H54 (cell line): ENCODE data around the gene CARD11.

ENCODE experiments used
- DNase-seq: peaks from one replicate; pipeline ENCODE4 v3.0.0; 2011; ENCODE audit warnings: low spot score, mixed read lengths; ENCODE audit not compliant: insufficient read length
- FAIRE-seq: peaks from 3 replicates; lab custom pipeline; 2011; peaks lifted over from hg19 to GRCh38; lab: Jason Lieb, UNC
- POLR2A ChIP-seq: IDR thresholded peaks from 2 replicates; pipeline ENCODE4 v1.6.1; 2011; ENCODE audit warnings: low read depth, mild to moderate bottlenecking, low read length

CARD11 gene

GRCh38 chr7:3043544-3044371 is at the start of gene CARD11:
TSS of gene CARD11 (minus strand) at chr7:3043867. CDS start at chr7:2958506, 85,361 bp downstream.
- TF ChIP-seq POLR2A, result no peak
- FAIRE-seq, result no peak
- peak; percentile 52 for DNase-seq

GRCh38 chr7:3092468-3092867 is 48.8 kb upstream of the CARD11 start:
- no peak for DNase-seq
- TF ChIP-seq POLR2A, result no peak
- no peak for FAIRE-seq

- DNase-seq, result no peak
- TF ChIP-seq POLR2A, result no peak
- no peak for FAIRE-seq
These were observed 48.0 kb upstream of the CARD11 start for GRCh38 chr7:3091631-3092030.

DNA sequence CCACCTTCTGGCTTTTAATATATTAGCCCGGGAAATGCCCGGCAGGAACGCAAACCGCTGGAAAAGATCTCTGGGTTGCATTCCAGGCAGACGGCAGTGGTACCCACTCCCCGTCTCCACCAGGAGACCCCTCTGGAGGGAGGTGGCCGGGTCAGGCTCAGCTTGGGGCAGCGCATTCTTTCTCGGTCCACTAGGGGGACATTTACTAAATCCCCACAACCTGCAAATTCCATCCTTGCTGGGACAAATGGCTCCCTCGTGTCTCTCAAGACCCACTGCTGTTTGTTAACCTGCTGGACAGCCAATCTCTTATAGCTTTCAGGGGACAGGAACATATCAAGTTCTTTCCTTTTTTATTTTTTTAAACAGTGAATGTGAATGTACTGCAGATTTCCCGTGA is 45.8 kb upstream of the CARD11 start:
- FAIRE-seq, result no peak
- no peak for TF ChIP-seq POLR2A
- DNase-seq, result peak; percentile 63

- FAIRE-seq, result no peak
- DNase-seq, result no peak
- TF ChIP-seq POLR2A, result no peak
These were observed 43.6 kb upstream of the CARD11 start for GRCh38 chr7:3087243-3087755.

GRCh38 chr7:3083350-3083749 is 39.7 kb upstream of the CARD11 start:
- no peak for FAIRE-seq
- TF ChIP-seq POLR2A, result no peak

DNA sequence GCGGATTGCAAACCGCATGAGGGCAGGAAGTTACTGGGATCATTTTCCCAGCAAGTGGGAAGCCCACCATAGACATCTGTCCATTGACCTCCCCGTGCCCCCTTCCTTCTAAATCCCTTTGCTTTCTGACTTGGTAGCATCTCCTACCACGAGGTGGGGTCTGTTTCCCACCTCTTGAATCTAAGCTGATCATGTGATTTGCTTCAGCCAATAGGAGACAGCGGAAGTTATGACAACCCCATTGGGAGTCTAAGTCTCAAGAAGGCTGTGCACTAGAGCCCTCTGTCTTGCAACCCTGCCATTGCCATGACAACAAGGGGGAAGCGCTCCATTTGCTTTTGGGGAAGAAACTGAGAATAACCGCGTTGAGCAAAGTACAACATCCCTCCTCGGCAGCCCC is 39.2 kb upstream of the CARD11 start:
- TF ChIP-seq POLR2A, result no peak
- no peak for FAIRE-seq
- no peak for DNase-seq

More at GRCh38 chr7:3083350-3083749, 39.7 kb upstream of the CARD11 start:
- DNase-seq, result no peak

- DNase-seq (no peak), FAIRE-seq (no peak)
- no peak for TF ChIP-seq POLR2A
These were observed 38.7 kb upstream of the CARD11 start for GRCh38 chr7:3082386-3082785.

DNA sequence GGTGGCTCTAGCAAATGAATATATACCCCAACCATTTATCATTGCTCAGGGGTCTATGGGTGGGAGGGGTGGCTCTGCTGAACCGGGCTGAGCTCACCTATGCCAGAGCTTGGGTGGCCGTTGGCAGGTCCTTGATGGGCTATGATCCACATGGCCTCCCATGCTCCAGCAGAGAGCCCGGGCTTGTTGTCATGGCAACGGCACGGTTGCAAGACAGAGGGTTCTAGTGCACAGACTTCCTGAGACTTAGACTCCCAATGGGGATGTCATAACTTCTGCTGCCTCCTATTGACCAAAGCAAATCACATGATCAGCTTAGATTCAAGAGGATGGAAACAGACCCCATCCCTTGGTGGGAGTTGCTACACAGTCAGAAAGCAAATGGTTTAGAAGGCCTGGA is 36.4 kb upstream of the CARD11 start:
- DNase-seq (no peak), FAIRE-seq (no peak)
- no peak for TF ChIP-seq POLR2A

DNA sequence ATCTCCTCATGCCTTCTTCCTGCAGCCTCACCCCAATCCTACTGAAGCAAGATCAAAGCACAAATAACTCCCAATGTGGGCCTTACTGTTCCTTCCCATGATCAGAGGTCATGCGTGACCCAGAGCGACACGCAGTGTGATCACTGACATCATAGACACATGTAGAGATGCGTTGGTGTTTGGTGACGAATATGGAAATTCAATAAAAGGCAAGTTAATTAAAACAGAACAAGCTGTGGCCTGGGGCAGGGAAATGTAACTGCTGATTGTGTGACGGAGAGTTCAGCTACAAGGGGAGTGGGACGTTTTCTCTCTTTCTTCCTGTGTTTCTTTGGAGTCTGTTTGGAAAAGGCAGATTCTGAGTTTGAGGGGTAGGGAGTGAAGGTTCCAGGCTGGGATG is 34.8 kb upstream of the CARD11 start:
- TF ChIP-seq POLR2A, result no peak
- no peak for DNase-seq

DNA sequence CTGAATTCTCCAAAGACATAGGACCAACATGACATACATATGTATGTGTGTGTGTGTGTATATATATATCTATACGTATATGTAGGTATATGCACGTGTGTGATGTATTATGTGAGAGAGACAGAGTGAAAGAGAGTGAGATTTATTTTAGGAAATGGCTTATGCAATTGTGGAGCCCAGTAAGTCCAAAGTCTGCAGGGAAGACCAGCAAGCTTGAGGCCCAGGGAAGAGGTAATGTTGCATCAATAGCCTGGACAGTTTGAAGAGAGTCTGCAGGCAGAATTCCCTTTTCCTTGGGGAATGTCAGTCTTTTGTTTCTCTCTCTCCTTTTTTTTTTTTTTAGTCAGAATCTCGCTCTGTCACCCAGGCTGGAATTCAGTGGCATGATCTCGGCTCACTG is 33.0 kb upstream of the CARD11 start:
- FAIRE-seq (no peak), DNase-seq (no peak)
- TF ChIP-seq POLR2A, result no peak

More for the DNA sequence above, 34.8 kb upstream of the CARD11 start:
- FAIRE-seq, result no peak

- no peak for TF ChIP-seq POLR2A
- FAIRE-seq, result no peak
- DNase-seq, result no peak
These were observed 32.5 kb upstream of the CARD11 start for GRCh38 chr7:3076163-3076562.

DNA sequence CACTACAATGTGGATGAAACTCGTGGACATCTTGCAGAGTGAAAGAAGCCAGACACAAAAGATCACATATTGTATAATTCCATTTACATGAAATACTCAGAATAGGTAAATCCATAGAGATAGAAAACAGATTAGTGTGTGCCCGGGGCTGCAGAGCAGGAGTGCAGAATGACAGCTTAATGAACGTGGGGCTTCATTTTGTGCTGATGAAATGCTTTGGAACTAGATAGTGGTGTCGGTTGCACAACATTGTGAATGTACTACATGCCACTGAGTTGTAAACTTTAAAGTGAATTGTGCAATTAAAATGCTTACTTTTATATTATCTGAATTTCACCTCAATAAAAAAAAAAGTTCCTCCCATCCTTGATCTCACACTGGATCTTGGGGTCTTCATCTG is 31.8 kb upstream of the CARD11 start:
- FAIRE-seq (no peak), DNase-seq (no peak)
- no peak for TF ChIP-seq POLR2A

- TF ChIP-seq POLR2A, result no peak
- DNase-seq (no peak), FAIRE-seq (no peak)
These were observed 30.8 kb upstream of the CARD11 start for GRCh38 chr7:3074459-3074821.
